Skeletal muscle satellite cell (primary cell): Measurements from ENCODE around the gene FCHO2.
A peak's percentile ranks its signal among the peaks of the same experiment; 100 is the strongest.

Source experiments
- H3K27me3 ChIP-seq: 2 replicates; pipeline ENCODE4 v1.7.0; 2013; ENCODE audit warnings: low read length; ENCODE audit not compliant: control insufficient read depth, insufficient read depth
- H3K36me3 ChIP-seq: 2 replicates; pipeline ENCODE4 v1.7.0; 2013; ENCODE audit warnings: mild to moderate bottlenecking, control low read depth, low read length; ENCODE audit not compliant: insufficient read depth
- H3K4me1 ChIP-seq: 2 replicates; pipeline ENCODE4 v1.7.0; 2013; ENCODE audit warnings: low read length; ENCODE audit not compliant: control insufficient read depth, insufficient read depth
- H3K4me2 ChIP-seq: 2 replicates; pipeline ENCODE4 v1.7.0; 2013; ENCODE audit warnings: mild to moderate bottlenecking, low read length
- H3K4me3 ChIP-seq: 2 replicates; pipeline ENCODE4 v1.7.0; 2013; ENCODE audit warnings: low read length
- H3K9ac ChIP-seq: 2 replicates; pipeline ENCODE4 v1.7.0; 2013; ENCODE audit warnings: mild to moderate bottlenecking, low read depth, low read length, moderate library complexity
- H3K9me3 ChIP-seq: replicated peaks from 2 replicates; pipeline ENCODE4 v1.7.0; 2013; ENCODE audit warnings: mild to moderate bottlenecking, control low read depth, low read length

Gene FCHO2

DNA sequence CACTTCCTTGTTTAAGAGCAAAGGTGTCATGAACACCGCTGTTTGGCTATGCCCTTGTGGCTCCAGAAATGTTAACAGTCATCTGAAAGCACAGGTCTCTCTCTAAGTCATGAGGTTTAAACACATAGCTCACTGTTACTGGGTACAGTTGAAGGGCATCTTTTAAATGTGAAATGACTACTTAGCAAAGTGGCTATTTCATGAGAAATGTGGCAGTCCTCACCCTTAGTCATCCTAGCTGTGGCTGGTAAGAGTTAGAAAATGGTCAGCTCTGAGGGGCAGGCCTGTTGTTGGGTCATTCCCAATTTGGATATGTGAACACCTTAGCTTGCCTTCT lies 140.4 kb downstream of the FCHO2 start:
- Histone ChIP-seq H3K4me3 (no peak overlapping the region), H3K4me1 (peaks cover 13% of the 10 kb centered on the region), H3K9ac (no peak overlapping the region), H3K9me3 (no peaks in the 10 kb centered on the region), H3K36me3 (no peaks in the 10 kb centered on the region), H3K4me2 (no peak overlapping the region), H3K27me3 (no peaks in the 10 kb centered on the region)

DNA sequence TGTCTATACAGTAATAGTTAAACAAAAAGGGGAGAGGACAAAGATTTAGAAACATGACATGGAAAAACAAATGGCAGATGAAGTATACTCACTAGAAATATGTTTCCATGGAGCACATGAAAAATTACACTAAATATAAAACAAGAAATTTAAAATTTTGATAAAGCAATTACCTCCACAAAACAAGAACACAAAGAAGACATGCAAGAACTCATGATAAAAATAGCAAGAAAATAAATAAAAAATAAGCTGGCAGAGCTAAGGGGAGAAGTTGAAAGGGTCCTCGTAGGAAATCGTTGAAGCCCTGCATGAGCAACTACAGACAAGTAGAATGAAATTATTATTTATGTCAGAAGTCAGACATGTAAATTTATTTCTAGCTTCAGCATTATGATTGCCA lies 141.9 kb downstream of the FCHO2 start:
- no peak overlapping the region for H3K9ac ChIP-seq
- no peaks in the 10 kb centered on the region for H3K36me3 ChIP-seq
- H3K4me2 ChIP-seq: no peak overlapping the region
- no peaks in the 10 kb centered on the region for H3K9me3 ChIP-seq
- no peaks in the 10 kb centered on the region for H3K27me3 ChIP-seq
- H3K4me1 ChIP-seq: peaks cover 13% of the 10 kb centered on the region
- no peak overlapping the region for H3K4me3 ChIP-seq

DNA sequence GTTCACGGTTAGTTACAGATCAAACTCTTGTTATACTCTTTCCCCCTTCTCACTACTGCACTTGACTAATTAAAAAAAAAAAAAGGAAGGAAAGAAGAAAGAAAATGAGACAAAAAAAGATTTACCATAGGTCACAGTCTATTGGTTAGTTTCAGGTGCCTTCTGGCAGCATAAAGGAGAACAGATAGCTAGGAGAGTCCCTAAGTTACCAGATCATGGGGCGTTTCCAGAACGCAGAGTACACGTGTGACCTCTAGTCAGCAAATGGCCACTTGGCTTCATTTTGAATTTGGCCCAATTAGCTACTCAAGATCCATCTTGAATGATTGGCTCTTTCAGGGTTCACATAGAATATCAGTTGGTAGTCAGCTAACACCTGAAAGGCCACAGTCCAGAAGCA lies 144.3 kb downstream of the FCHO2 start:
- Histone ChIP-seq H3K4me2 (no peak overlapping the region), H3K36me3 (no peaks in the 10 kb centered on the region), H3K27me3 (no peaks in the 10 kb centered on the region), H3K4me1 (no peaks in the 10 kb centered on the region), H3K9ac (no peak overlapping the region), H3K9me3 (no peaks in the 10 kb centered on the region), H3K4me3 (no peak overlapping the region)

DNA sequence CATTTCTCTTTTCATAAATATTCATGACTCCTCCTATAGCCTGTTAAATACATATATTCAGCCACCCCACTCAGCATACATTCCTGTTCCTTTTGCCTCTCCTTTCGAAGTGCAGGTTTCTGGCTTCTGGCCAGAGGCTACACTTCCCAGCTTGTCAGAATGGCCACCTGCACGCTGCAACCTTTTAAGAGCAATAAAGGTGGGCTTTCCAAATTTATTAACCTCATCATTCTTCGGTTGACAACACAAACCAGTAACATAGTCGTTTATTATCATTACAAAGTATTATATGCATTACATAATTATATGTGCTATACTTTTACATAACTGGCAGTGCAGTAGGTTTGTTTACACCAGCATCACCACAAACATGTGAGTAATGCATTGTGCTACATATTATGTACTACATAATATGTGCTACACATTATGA lies 148.0 kb downstream of the FCHO2 start:
- Histone ChIP-seq H3K27me3 (no peaks in the 10 kb centered on the region), H3K4me2 (no peak overlapping the region), H3K4me3 (no peak overlapping the region), H3K4me1 (no peaks in the 10 kb centered on the region), H3K36me3 (no peaks in the 10 kb centered on the region), H3K9me3 (no peaks in the 10 kb centered on the region), H3K9ac (no peak overlapping the region)

DNA sequence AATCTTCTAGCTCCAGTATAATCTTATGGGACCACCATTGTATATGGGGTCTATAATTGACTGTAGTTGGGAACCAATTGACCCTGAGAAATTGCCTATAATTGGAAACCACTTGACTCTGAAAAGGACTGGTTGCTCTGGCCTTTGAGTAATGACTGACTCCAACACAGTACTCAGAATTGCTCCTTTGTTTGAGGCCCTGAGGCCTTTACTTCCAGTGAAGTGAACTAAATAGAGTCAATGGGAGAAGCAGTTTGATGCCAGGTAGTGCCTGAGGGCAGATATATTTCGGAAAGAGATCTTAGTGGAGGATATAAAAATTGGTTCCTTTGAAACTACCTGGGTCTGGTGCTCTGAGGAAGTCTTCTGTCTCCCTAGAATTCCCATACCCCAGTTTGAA lies 148.5 kb downstream of the FCHO2 start:
- Histone ChIP-seq H3K4me1 (no peaks in the 10 kb centered on the region), H3K27me3 (no peaks in the 10 kb centered on the region), H3K9ac (no peak overlapping the region), H3K4me3 (no peak overlapping the region), H3K4me2 (no peak overlapping the region), H3K9me3 (no peaks in the 10 kb centered on the region), H3K36me3 (no peaks in the 10 kb centered on the region)

DNA sequence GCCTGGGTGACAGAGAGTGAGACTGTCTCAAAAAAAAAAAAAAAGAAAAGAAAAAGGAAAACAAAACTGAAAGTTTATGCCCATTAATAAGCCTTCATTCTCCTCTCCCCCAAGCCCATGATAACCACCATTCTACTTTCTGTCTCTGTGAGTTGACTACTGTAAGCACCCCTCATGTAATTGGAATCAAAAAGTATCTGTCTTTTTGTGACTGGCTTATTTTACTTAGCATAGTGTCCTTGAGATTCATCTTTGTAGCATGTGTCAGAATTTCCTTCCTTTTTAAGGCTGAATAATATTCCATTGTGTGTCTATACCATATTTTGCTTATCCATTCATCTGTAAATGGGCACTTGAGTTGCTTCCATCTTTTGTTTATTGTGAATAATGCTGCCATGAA lies 150.5 kb downstream of the FCHO2 start:
- H3K9me3 ChIP-seq: no peaks in the 10 kb centered on the region

DNA sequence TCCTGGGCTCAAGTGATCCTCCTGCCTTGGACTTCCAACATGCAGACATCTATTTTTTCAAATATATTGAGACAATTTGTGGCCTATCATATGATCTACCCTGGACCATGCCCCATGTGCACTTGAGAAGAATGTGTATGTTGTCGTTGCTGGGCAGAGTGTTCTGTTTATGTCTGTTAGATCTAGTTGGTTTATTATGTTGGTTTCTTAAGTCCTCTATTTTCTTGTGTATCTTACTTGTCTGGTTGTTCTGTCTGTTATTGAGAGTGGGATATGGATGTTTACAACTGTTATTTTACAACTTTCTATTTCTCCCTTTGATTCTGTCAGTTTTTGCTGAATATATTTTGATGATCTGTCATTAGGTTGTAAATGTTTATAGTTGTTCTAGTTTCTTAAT lies 154.3 kb downstream of the FCHO2 start:
- H3K4me3 ChIP-seq: no peak overlapping the region
- no peak overlapping the region for H3K9ac ChIP-seq
- no peaks in the 10 kb centered on the region for H3K27me3 ChIP-seq
- H3K4me1 ChIP-seq: peaks cover 9% of the 10 kb centered on the region
- no peaks in the 10 kb centered on the region for H3K36me3 ChIP-seq
- no peaks in the 10 kb centered on the region for H3K9me3 ChIP-seq
- H3K4me2 ChIP-seq: no peak overlapping the region

More for the DNA sequence above, 150.5 kb downstream of the FCHO2 start:
- Histone ChIP-seq H3K4me2 (no peak overlapping the region), H3K36me3 (no peaks in the 10 kb centered on the region), H3K4me3 (no peak overlapping the region), H3K4me1 (no peaks in the 10 kb centered on the region), H3K27me3 (no peaks in the 10 kb centered on the region), H3K9ac (no peak overlapping the region)

DNA sequence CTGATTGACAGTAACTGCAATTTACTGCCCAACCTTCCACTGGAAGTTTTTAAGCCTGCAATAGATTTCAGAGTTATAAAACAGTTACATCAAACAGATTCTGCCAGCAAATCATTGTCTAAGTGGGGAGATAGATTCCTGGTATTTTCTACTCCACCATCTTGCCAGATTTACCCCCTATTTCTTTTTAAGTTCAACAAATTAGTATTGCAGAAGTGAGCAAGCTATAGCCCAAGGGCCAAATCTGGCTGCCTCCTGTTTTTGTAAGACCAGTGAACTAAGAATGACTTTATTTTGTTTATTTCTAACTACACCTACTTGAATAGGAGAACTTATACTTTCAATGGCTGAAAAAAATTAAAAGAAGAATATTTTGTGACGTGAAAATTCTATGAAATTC lies 155.7 kb downstream of the FCHO2 start:
- no peaks in the 10 kb centered on the region for H3K9me3 ChIP-seq
- no peaks in the 10 kb centered on the region for H3K36me3 ChIP-seq
- H3K4me1 ChIP-seq: peaks cover 21% of the 10 kb centered on the region
- no peak overlapping the region for H3K9ac ChIP-seq
- no peaks in the 10 kb centered on the region for H3K27me3 ChIP-seq
- H3K4me2 ChIP-seq: no peak overlapping the region
- H3K4me3 ChIP-seq: no peak overlapping the region

DNA sequence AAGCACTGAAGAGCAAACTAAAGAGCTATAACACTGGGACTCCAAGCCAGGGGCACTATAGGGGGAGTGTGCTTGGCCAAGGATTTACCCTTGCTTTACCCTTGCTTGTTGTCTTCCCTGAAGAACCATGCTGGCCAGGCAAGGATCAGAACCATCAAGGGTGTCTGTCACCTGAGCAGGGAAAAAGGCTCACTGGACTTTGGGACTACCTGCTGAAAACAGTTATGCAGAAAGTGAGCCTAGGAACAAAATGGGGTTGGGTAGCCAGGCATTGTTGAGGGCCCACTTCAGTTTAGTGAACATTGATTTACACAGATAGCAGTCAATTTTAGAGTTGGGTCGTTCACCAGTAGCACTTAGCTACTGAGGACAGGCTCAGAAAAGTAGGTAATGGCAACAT lies 156.5 kb downstream of the FCHO2 start:
- Histone ChIP-seq H3K36me3 (no peaks in the 10 kb centered on the region), H3K27me3 (no peaks in the 10 kb centered on the region), H3K9me3 (no peaks in the 10 kb centered on the region), H3K9ac (no peak overlapping the region), H3K4me1 (peaks cover 24% of the 10 kb centered on the region), H3K4me2 (no peak overlapping the region), H3K4me3 (no peak overlapping the region)

DNA sequence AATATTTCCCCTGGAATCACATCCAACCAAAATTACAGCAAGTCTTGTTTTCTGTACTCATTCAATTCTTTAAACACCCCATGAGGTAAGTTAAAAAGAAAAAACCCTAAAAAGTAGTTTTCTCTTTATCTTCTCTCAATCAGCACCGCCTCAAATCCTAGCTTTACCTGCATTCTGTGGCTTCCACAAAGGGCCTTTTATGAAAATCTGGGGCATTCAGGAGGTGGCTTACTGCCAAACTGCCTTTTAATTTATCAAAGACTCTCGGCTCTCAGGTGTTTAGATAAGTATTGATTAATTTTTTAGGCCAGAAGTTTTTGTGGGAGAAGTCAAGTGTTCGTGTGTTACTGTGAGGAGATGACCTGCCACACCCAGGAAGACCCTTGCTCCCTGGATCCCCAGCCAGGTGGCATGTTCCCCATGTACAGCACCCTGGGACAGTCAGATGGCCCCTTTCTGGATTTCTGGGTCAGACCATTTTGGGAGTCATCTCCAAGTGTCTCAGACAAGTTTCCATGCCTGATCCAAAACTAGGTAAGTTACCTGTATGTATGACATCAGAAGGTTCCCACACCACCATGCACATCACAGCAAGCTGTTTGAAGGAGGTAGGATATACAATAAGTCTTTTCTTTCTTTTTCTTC lies 158.3 kb downstream of the FCHO2 start:
- H3K27me3 ChIP-seq: no peaks in the 10 kb centered on the region
- H3K4me3 ChIP-seq: no peak overlapping the region
- H3K4me1 ChIP-seq: peaks cover 35% of the 10 kb centered on the region

DNA sequence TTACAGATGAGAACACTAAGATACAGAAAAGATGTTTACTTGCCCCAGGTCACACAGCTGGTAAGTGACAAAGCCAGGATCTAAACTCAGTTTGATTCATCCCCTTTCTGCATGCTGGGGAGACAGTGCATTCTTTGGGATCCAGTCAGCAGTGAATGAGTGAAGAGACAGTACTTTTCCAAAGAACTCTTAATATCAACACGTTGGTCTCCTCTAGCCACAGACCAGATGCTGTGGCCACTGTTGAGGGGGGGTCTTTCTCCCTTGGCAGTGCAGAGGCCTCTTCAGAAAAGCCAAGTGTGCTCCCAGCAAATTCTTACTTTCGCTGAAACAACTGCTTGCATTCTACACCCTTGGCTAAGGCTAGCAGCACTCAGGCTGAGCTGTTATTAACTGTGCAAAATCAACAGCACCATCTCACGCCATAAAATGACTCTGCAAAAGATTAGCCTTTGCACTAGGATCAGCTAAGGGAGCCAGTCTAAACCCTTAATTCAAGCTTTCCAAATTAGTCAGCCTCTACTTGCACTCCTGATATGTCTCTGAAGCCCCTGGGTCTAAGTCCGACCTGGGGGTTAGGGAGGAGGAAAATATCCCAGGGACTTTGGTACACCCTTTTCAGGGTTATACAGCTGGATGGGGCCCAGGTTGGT lies 159.7 kb downstream of the FCHO2 start:
- Histone ChIP-seq H3K4me3 (peak overlapping the region; percentile 0), H3K4me1 (peaks cover 45% of the 10 kb centered on the region), H3K4me2 (peak overlapping the region; percentile 63), H3K27me3 (no peaks in the 10 kb centered on the region), H3K36me3 (no peaks in the 10 kb centered on the region), H3K9me3 (no peaks in the 10 kb centered on the region), H3K9ac (peak overlapping the region; percentile 40)

More for the DNA sequence above, 158.3 kb downstream of the FCHO2 start:
- no peaks in the 10 kb centered on the region for H3K9me3 ChIP-seq
- H3K36me3 ChIP-seq: no peaks in the 10 kb centered on the region
- H3K9ac ChIP-seq: no peak overlapping the region
- H3K4me2 ChIP-seq: no peak overlapping the region

DNA sequence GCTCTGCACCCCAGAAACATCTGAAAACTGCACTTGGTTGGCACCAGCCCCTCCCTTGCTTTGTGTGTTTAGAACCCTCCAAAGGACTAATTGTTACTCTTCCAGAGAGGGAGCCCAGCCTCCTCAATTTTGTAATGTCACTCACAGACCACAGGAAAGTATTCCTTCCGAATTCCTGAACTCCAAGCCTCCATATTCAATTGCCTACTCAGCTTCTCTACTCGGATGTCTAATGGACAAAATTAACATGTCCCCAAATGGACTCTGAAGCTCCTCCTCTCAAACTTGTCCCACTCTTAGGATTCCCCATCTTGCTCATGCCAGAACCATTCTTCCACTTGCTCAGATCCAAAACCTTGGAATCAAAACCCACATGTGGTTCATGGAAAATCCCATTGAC lies 160.7 kb downstream of the FCHO2 start:
- Histone ChIP-seq H3K27me3 (no peaks in the 10 kb centered on the region), H3K4me3 (no peak overlapping the region), H3K9me3 (no peaks in the 10 kb centered on the region), H3K4me2 (peak overlapping the region; percentile 63), H3K36me3 (no peaks in the 10 kb centered on the region), H3K9ac (no peak overlapping the region), H3K4me1 (peaks cover 51% of the 10 kb centered on the region)
